Islet precursor cell (in vitro differentiated cells): Measurements from ENCODE around the gene CHST11.
A peak's percentile ranks its signal among the peaks of the same experiment; 100 is the strongest.

ENCODE experiments used
- DNase-seq: peaks from one replicate; pipeline ENCODE4 v3.0.0-alpha.2; 2018

CHST11 gene

GRCh38 chr12:104657726-104658484 lies 201.2 kb downstream of the CHST11 start:
- no peak for DNase-seq

DNA sequence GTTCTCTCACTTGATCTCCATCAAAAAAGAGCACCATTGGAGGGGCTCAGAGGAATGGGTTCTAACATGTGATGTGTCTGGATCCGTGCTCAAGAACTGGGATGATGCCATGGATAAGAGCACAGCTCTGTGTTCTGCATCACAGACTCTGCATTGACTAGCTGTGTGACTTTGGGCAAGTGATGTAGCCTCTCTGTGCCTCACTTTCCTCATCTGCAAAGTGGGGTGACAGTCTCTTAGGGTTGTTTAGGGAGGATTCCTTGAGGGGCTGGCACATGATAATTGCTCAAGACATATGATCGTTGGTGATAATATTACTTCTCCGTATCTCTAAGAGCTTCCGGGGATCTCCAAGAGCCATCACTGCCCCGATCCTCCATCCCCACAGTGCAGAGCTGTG lies 202.3 kb downstream of the CHST11 start:
- no peak for DNase-seq

DNA sequence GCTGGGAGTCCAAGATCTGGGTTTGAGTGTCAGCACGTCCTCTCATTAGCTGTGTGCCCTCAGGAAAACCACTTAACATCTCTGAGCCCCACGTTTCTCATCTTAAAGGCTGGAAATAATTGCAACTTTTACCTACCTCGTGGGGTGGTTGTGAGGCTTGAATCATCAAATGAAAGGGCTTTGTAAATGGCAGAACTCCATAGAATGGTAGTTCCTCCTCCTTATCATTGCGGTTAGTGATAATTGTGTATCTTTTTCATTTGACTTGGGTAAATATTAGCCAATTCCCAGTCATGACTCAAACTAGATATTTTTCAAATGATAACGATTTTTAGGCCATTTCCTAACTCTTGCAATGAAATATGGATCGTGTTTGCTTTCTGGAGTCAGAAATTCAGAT lies 205.5 kb downstream of the CHST11 start:
- no peak for DNase-seq

DNA sequence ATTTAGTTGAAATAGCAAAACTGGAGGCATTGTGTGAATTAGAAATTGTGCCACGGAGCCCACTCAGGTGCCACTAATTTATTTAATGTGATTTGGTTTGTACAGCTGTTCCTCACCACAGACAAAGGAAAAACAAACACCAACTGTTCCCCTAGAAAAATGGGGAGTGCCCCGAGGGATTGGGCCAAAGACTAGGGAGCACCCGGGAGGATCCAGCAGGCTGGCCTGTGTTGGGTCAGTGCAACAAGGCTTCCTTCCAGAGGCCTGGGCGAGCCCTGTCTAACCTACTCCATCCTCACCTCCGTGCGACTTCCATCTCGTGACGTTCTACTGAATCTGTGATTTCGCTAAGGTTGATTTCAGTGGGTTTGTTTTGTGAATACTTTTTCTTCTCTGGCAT lies 206.2 kb downstream of the CHST11 start:
- DNase-seq, result no peak

- no peak for DNase-seq
Measured at GRCh38 chr12:104664351-104664750, 207.6 kb downstream of the CHST11 start.

- DNase-seq, result no peak
Measured at GRCh38 chr12:104665296-104665695, 208.5 kb downstream of the CHST11 start.

DNA sequence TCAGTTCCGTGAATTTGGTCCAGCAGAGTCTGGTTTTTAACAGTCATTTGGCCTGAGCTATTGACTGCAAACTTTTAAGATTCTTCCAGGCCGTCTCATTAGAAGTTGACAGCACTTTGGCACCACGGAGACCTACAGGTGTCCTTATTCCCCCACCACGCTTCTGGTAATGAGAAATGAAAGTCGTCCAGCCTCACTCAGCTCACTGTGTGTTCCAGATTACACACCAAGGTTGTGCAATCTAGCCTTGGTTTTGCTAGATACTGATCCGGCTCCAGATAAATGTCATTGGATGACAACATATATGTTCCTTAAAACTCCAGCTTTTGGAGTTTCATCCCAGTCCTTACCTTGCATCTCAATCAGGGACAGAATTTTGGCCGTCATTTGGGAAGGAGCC lies 210.4 kb downstream of the CHST11 start:
- no peak for DNase-seq

GRCh38 chr12:104668274-104668718 lies 211.5 kb downstream of the CHST11 start:
- peak; percentile 84 for DNase-seq

DNA sequence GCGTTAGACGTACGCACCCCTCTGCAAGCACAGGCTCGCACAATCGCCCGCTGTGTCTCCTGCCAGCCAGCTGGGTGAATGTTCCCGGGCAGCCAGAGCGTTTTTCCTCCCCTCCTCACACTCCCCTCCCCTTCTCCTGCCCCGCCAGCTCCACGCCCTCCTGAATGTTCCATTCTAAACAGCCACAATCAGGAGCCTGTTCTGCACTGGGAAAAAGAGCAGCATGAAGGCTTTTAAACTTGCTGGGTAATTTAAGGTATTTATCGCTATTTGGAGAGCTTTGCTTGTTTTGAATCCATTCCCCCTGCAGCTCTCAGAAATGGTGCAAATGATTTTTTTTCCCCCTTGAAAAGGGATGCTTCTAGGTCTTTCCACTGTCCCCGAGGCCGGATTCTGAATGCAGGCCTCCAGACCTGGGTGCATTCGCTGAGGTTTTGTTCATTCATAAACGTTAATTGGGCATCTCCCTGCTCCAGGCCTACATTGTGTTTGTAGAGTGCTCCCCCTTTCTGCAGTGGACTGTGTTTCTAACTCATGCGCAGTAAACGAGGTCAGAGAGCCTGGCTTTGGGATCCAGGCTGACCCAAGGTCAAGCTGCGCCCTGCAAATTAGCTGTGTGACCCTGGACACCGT lies 212.5 kb downstream of the CHST11 start:
- DNase-seq, result peak; percentile 84

DNA sequence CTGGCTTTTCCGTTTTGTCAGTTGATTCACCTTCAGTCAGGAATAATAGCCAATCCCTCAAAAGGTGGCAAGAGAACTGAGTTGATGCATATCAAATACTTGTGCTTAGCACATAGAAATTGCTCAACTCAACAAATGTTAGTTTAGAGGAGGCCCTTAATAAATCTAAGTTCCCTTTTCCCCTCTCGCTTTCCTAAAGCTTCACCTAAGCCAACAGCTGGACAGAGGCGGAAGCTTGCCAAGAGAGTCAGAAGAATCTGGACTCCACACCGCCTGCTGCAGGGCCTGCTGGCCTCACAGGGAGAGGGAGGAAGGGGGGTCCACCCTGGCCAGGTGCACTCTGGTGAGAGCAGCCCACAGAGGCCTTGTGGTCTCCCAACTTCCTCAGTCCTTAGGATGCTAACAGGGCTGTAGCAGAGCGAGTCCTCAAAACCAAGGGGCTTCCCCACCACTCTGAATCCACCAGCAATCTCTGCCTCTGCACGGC lies 213.1 kb downstream of the CHST11 start:
- DNase-seq, result no peak

DNA sequence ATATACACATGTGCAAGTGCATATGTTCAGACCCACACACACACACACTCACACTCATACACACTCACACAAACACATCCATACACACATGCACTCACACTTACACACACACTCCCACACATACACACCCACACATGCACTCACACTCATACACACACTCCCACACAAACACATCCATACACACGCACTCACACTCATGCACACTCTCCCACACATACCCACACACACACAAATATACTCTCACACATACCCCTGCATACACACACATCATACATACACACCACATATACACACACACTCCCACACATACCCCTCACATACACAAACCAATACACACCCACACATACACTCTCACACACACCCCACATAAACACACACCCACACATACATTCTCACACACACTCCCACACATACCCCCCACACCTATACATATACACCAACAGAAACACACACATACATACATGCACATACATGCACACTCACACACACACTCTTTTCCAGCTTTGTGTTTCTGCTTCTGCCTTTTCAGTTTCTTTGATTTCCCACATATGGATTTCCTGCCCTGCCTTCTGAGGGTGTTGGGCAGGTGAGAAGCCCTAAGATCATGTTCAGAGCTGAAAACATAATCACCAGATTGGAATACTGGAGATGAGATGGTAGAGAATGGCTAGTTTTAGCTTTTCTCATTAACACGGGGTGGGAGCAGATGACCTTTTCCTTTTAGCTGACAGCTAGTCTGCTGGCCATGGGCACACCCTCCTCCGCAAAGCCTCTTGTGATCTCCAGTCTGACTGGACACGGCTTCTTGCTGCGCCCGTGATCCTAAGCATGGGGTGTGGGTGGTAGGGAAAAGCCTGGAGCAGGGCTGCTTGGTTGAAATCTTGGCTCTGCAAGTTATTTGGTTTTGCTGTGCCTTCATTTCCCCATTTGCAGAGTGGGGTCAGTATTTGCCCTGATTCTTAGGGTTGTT lies 214.0 kb downstream of the CHST11 start:
- DNase-seq, result no peak

DNA sequence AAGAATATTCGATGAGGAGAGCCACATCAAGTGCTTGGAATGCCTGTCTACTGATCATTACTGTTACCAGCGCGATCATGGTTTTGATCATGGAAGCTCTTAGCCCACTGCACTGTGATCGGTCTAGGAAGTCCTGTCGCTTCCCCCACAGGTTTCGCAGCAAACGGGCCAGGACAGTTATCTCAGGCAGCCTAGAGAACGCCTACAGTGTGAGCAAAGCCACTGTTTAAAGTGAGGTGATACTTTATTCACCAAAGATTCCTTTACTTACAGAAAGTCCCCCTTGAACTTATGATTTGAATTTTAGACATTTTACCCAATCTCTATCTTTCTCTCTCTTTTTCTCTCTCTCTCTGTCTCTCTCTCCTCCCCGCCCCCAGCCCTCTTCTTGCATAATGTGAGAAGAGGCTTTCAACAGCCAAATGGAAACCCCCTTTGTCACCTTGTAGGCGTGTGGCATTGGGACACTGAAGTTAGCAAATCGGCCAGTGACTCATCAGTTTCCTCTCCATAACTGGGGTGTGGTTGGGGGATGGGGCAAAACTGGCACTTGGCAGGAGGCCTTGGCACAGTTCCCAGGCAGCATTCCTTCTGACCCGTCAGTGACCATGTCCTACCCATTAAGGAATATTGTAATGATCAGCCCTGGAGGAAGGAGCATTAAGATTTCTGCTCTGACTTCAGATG lies 214.8 kb downstream of the CHST11 start:
- DNase-seq, result no peak

DNA sequence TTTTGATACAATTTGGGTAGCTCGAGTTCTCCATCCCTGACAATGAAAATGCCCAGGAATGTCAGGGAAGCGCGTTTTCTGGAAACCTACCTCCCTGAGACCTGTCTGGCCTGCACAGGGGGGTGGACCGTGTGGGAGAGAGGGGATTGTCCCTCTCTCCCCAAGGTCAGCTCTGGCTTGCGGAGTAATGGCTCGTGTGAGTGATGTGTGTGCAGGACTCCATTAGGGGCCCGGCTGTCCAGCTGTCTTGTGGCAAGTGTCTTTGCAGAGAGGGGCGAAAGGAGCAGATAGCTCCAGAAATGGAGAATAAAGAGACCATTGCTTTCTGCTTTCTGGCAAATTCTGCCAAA lies 215.3 kb downstream of the CHST11 start:
- DNase-seq, result no peak

DNA sequence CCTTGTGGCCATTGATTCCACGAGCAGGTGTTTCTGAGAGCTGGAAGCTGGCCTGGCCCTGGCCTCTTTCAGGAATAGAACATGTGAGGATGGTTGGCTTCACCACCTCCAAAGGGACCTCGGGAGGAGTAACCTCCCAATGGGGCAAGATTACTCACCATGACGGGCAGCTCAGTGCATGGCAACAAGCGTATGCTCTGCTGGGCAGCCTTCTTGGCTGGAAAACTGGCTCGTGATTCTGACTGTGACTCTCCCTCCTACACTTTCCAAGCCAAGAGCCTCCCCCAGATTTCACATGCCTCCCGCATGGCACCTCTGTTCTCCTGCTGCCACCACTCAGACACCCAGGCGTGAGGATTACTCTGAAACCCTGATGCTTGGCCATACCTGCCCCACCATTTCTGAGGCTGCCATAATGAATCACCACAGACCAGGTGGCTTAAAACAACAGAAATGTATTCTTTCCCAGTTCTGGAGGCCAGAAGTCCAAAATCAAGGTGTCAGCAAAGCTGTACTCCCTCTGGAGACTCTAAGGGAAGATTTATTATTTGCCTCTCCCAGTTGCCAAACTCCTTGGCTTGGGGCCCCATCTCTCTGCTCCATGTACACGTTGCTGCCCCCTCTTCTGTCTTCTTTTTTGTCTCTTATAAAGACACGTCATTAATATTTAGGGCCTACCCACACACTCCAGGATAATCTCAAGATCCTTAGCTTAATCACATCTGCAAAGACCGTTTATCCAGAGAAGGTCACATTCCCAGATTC lies 215.9 kb downstream of the CHST11 start:
- DNase-seq, result no peak

GRCh38 chr12:104673294-104673693 lies 216.5 kb downstream of the CHST11 start:
- DNase-seq, result no peak

DNA sequence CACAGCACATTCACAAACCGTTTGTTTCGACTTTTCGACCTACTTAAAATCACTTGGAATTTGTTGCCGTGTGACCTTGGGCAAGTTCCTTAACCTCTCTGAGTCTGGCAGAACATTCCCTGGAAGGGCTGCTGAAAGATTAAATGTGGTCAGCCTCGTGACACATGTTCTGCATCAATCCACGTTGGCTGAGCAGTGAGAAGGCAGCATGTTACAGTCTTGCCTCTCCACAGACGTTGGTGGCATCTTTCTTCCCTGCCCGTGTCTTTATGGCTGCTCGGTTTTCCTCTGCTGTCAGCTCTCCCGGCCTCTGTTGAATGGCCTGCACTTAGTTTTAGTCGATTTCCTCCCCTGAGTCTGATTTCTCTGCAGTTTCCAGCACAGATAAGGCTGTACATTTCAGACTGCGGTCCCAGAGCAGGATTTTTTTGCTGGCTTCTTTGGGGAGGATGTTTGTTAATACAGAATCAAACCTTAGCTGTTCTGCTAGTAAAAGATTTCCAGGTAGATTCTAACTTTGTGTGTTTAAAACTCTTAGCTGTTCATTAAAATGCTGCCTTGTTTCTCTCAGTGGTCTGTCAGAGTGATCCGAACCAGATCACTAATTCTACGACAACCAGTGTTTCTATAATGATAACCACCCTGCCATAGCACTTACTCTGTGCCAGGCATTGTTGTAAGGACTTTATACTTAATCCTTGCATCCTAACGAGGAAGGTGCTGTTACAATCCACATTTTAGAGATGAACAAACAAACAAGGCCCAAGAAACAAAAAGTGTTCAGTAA lies 217.1 kb downstream of the CHST11 start:
- DNase-seq, result peak; percentile 71

DNA sequence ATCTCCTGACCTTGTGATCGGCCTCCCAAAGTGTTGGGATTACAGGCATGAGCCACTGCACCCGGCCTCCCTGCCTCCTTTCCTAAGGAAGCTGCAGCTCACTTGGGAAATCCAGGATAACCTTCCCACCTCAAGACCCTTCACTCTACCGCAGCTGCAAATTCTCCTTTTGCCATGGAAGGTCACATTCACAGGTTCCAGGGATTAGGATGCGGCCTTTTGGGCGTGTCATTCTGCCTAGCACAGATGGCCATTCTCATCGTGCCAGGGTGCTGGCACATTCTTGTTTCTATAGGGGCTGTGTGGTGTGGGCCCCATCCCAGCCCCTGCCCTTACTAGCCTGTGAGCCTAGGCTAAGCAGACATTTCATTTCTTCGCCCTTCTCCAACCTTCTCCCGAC lies 219.9 kb downstream of the CHST11 start:
- no peak for DNase-seq

DNA sequence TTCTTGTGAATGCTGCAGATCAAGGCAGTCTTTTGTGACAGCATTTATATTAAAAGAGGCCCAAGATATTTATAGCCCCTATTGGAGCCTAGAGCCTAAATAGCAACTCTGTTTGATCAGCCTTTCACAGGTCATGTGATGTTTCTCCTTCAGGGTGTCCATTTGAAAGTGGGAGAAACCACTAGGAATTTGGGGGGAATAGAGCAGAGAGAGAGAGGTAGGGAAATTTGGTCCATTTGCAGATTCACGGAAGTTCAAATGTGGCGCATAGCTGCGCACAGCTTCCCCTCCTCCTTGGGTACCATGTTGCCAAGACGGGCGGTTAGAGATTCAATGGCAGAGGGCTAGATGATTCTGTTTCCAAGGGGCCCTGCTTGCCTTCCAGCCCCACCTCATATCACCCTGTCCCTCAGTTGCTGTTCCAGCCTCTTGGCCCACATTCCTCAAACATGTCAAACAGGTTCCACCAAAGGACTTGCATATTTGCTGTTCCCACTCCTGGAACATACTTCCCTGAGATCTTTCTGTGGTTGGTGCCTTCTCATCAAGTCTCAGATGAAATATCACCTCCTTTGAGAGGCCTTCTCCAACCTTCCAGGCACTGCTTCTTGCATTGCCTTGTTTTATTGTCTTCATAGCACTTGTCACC lies 220.8 kb downstream of the CHST11 start:
- DNase-seq, result peak; percentile 85

- DNase-seq, result no peak
Measured at GRCh38 chr12:104680070-104680469, 223.3 kb downstream of the CHST11 start.

DNA sequence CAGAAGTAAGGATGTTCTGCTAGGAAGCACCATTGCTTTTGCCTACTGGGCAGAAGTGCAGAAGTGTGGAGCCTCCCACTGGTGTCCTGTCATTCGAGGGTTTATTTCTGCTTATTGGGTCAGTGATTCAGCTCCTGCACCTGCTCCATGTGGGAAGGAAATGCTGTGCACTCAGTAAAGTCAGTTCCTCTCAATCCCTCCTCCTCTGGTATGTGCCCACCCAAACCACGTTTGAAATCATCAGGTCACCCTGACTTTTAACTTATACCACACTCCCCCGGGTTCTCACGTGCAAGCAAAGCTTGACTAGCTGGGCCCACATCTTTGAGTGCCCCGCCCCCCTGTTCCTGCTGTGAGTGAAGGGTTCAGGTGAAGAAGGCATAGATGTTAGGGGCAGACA lies 223.7 kb downstream of the CHST11 start:
- DNase-seq, result no peak
